H9 (cell line): ENCODE data around the gene SLC1A1. TPM values are rescaled to one million over a fixed set of nuclear protein-coding genes. Genes with fewer than 3 reads are reported as not detected.

Experiments
- DNase-seq: peaks from one replicate; pipeline ENCODE4 v3.0.0-alpha.2; 2017
- H2AFZ ChIP-seq: one replicate; pipeline ENCODE4 v1.6.1; 2013; ENCODE audit warnings: mild to moderate bottlenecking, low read length, control low read depth, moderate library complexity
- H2AK5ac ChIP-seq: 2 replicates; pipeline ENCODE4 v1.6.1; 2013; ENCODE audit warnings: low read length, control low read depth, mixed read lengths; ENCODE audit not compliant: insufficient read length
- H2BK120ac ChIP-seq: one replicate; pipeline ENCODE4 v1.6.1; 2013; ENCODE audit warnings: low read depth, mild to moderate bottlenecking, low read length, control low read depth, inconsistent platforms; ENCODE audit not compliant: poor library complexity, severe bottlenecking
- H2BK12ac ChIP-seq: 2 replicates; pipeline ENCODE4 v1.6.1; 2013; ENCODE audit warnings: low read length, control low read depth, mixed read lengths, low read depth; ENCODE audit not compliant: insufficient read length
- H2BK15ac ChIP-seq: 2 replicates; pipeline ENCODE4 v1.6.1; 2013; ENCODE audit warnings: low read depth, low read length, control low read depth
- H2BK20ac ChIP-seq: one replicate; pipeline ENCODE4 v1.6.1; 2013; ENCODE audit warnings: low read depth, mild to moderate bottlenecking, low read length, control low read depth, inconsistent platforms; ENCODE audit not compliant: poor library complexity, severe bottlenecking
- H2BK5ac ChIP-seq: 2 replicates; pipeline ENCODE4 v1.6.1; 2013; ENCODE audit warnings: low read length, control low read depth, mixed read lengths; ENCODE audit not compliant: insufficient read length
- H3K14ac ChIP-seq: 2 replicates; pipeline ENCODE4 v1.6.1; 2013; ENCODE audit warnings: low read length, control low read depth; ENCODE audit not compliant: insufficient read depth
- H3K18ac ChIP-seq: 2 replicates; pipeline ENCODE4 v1.6.1; 2013; ENCODE audit warnings: low read depth, mild to moderate bottlenecking, mixed read lengths, low read length, control low read depth; ENCODE audit not compliant: insufficient read length
- H3K23ac ChIP-seq: 2 replicates; pipeline ENCODE4 v1.6.1; 2013; ENCODE audit warnings: low read length, control low read depth, mixed read lengths, low read depth; ENCODE audit not compliant: insufficient read length
- H3K23me2 ChIP-seq: 2 replicates; pipeline ENCODE4 v1.6.1; 2013; ENCODE audit warnings: low read depth, mild to moderate bottlenecking, mixed read lengths, low read length, control low read depth; ENCODE audit not compliant: insufficient read length, poor library complexity, severe bottlenecking
- H3K27ac ChIP-seq: 2 replicates; pipeline ENCODE4 v1.5.1; 2013; ENCODE audit warnings: low read length, control low read depth, mixed read lengths, low read depth; ENCODE audit not compliant: insufficient read length
- H3K27me3 ChIP-seq: 2 replicates; pipeline ENCODE4 v1.6.1; 2013; ENCODE audit warnings: low read length, control low read depth, inconsistent platforms; ENCODE audit not compliant: insufficient read depth
- H3K4ac ChIP-seq: 2 replicates; pipeline ENCODE4 v1.6.1; 2013; ENCODE audit warnings: low read depth, mild to moderate bottlenecking, control low read depth, inconsistent platforms, low read length, moderate library complexity
- H3K4me1 ChIP-seq: 2 replicates; pipeline ENCODE4 v1.6.1; 2013; ENCODE audit warnings: low read length, control low read depth, inconsistent platforms; ENCODE audit not compliant: insufficient read depth
- H3K4me2 ChIP-seq: 2 replicates; pipeline ENCODE4 v1.6.1; 2013; ENCODE audit warnings: low read length, control low read depth, mixed read lengths; ENCODE audit not compliant: insufficient read length, insufficient read depth
- H3K56ac ChIP-seq: 2 replicates; pipeline ENCODE4 v1.6.1; 2013; ENCODE audit warnings: low read depth, mild to moderate bottlenecking, mixed read lengths, low read length, control low read depth; ENCODE audit not compliant: insufficient read length
- H3K79me1 ChIP-seq: 2 replicates; pipeline ENCODE4 v1.6.1; 2013; ENCODE audit warnings: low read depth, mild to moderate bottlenecking, moderate library complexity, low read length, control low read depth, inconsistent platforms; ENCODE audit not compliant: insufficient read depth, poor library complexity, severe bottlenecking
- H3K79me2 ChIP-seq: 2 replicates; pipeline ENCODE4 v1.6.1; 2013; ENCODE audit warnings: low read length, control low read depth, inconsistent platforms; ENCODE audit not compliant: insufficient read depth
- H3K9ac ChIP-seq: 2 replicates; pipeline ENCODE4 v1.6.1; 2013; ENCODE audit warnings: low read length, control low read depth, mixed read lengths; ENCODE audit not compliant: insufficient read length; ENCODE audit errors: extremely low read depth
- H3K9me3 ChIP-seq: one replicate; pipeline ENCODE4 v1.6.1; 2013; ENCODE audit warnings: low read depth, low read length, inconsistent platforms; ENCODE audit not compliant: control insufficient read depth
- H3T11ph ChIP-seq: one replicate; pipeline ENCODE4 v1.6.1; 2013; ENCODE audit warnings: mild to moderate bottlenecking, low read length, control low read depth, inconsistent platforms
- H4K20me1 ChIP-seq: one replicate; pipeline ENCODE4 v1.6.1; 2013; ENCODE audit not compliant: control insufficient read depth, insufficient read length, insufficient read depth
- H4K5ac ChIP-seq: 2 replicates; pipeline ENCODE4 v1.6.1; 2013; ENCODE audit warnings: low read depth, mild to moderate bottlenecking, mixed read lengths, low read length, control low read depth; ENCODE audit not compliant: insufficient read length
- H4K8ac ChIP-seq: replicated peaks from 2 replicates; pipeline ENCODE4 v1.6.1; 2013; ENCODE audit warnings: low read length, control low read depth, mixed read lengths, low read depth; ENCODE audit not compliant: insufficient read length
- H4K91ac ChIP-seq: 2 replicates; pipeline ENCODE4 v1.6.1; 2013; ENCODE audit warnings: low read depth, mild to moderate bottlenecking, moderate library complexity, mixed read lengths, low read length, control low read depth; ENCODE audit not compliant: insufficient read length
- H3K27ac Mint-ChIP-seq, 3 experiments: 2 replicates in 2 of 3; 3 replicates in 1 of 3; pipeline ENCODE4 v1.8.0; 2020 to 2021; ENCODE audit warnings: mixed read lengths in 3 of 3, mild to moderate bottlenecking in 1 of 3, moderate library complexity in 1 of 3
- H3K27me3 Mint-ChIP-seq: 2 replicates; pipeline ENCODE4 v1.8.0; 2021; ENCODE audit warnings: low read depth, mild to moderate bottlenecking, moderate library complexity, mixed read lengths
- H3K36me3 Mint-ChIP-seq, 3 experiments: 2 replicates in 2 of 3; 3 replicates in 1 of 3; pipeline ENCODE4 v1.8.0; 2020 to 2021; ENCODE audit warnings: low read depth in 3 of 3, mixed read lengths in 3 of 3; ENCODE audit not compliant: insufficient read depth in 1 of 3
- H3K4me1 Mint-ChIP-seq, 2 experiments: 2 replicates each; pipeline ENCODE4 v1.8.0; 2020; ENCODE audit warnings: mixed read lengths in 2 of 2
- H3K4me3 Mint-ChIP-seq, 2 experiments: 2 replicates in 1 of 2; 3 replicates in 1 of 2; pipeline ENCODE4 v1.8.0; 2020 to 2021; ENCODE audit warnings: mild to moderate bottlenecking in 2 of 2, mixed read lengths in 2 of 2, moderate library complexity in 1 of 2
- H3K9me3 Mint-ChIP-seq, 2 experiments: 2 replicates in 1 of 2; 3 replicates in 1 of 2; pipeline ENCODE4 v1.8.0; 2020; ENCODE audit warnings: mild to moderate bottlenecking in 2 of 2, mixed read lengths in 2 of 2, moderate library complexity in 1 of 2
- WGBS: extraction: QIAGEN DNeasy Blood & Tissue Kit; methylation state at CpG from one replicate; pipeline ENCODE4 v1.1.7; 2013; ENCODE audit warnings: missing lambda C conversion rate, low lambda C conversion rate, mixed read lengths; ENCODE audit not compliant: insufficient read length; ENCODE audit errors: extremely low coverage; 5-methylcytosine and 5-hydroxymethylcytosine counted together
- total RNA-seq: library from RNA; stranded (reverse); gene quantifications from 2 replicates; pipeline ENCODE4 v1.2.1, GENCODE V29; 2021
- TF ChIP-seq, protein P1 (sequence below): fragments of 200-600 bp; sonication (generic); conservative IDR thresholded peaks from 3 replicates; pipeline ENCODE4 v1.8.0; 2021; ENCODE audit warnings: antibody characterized with exemption, mild to moderate bottlenecking

Gene SLC1A1
- total RNA-seq, 1 experiment from 2014 or later: 4.7 TPM

DNA sequence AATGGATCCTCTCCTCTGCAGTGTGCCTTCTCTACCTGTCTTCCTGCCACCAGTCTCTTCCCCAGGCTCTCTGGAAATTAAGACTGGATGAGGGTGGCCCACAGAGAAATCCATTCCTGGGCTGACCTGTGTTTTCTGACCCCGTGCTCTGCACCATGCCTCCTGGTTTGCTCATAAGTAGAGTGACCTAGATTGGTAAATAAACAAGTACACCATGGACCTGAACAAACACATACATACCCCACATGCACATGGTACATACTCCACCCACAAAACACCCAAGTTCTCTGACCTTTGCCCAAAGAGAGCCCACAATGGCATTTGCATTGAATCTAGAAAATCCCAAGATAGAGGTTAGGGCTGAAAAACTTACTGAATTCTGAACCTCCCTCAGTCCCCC, 94.4 kb downstream of the SLC1A1 start:
- Histone ChIP-seq H2AK5ac (no peak overlapping the region), H4K91ac (no peak overlapping the region), H3K79me2 (no peaks in the 10 kb centered on the region), H3T11ph (no peak overlapping the region), H2BK120ac (no peak overlapping the region), H4K20me1 (no peaks in the 10 kb centered on the region), H2BK5ac (no peak overlapping the region), H3K23me2 (no peaks in the 10 kb centered on the region), H3K9ac (no peak overlapping the region), H4K5ac (no peak overlapping the region), H3K27me3 (no peaks in the 10 kb centered on the region), H4K8ac (no peak overlapping the region), H3K23ac (no peak overlapping the region), H2BK12ac (no peak overlapping the region), H3K27ac (no peak overlapping the region), H2BK15ac (no peak overlapping the region), H3K18ac (no peak overlapping the region), H3K9me3 (no peaks in the 10 kb centered on the region), H3K4ac (no peak overlapping the region), H3K14ac (no peak overlapping the region), H3K4me1 (no peaks in the 10 kb centered on the region; the same call in 1 of the 2 replicates), H2BK20ac (no peak overlapping the region), H3K79me1 (no peaks in the 10 kb centered on the region), H3K56ac (no peak overlapping the region), H2AFZ (no peak overlapping the region), H3K4me2 (no peak overlapping the region)
- Mint-ChIP-seq H3K27ac (0 out of 7 replicates have a peak overlapping the region, but pooled peaks of 1 of the 3 experiments have one; percentile 70), H3K36me3 (peaks cover 0 to 2% (median 0%) of the 10 kb centered on the region in 3 experiments; a peak in 1 of 7 replicates), H3K4me3 (no peak overlapping the region), H3K4me1 (peaks cover 0 to 5% of the 10 kb centered on the region in 2 experiments; a peak in 2 of 4 replicates), H3K9me3 (no peaks in the 10 kb centered on the region), H3K27me3 (no peaks in the 10 kb centered on the region)
- TF ChIP-seq, protein P1, sequence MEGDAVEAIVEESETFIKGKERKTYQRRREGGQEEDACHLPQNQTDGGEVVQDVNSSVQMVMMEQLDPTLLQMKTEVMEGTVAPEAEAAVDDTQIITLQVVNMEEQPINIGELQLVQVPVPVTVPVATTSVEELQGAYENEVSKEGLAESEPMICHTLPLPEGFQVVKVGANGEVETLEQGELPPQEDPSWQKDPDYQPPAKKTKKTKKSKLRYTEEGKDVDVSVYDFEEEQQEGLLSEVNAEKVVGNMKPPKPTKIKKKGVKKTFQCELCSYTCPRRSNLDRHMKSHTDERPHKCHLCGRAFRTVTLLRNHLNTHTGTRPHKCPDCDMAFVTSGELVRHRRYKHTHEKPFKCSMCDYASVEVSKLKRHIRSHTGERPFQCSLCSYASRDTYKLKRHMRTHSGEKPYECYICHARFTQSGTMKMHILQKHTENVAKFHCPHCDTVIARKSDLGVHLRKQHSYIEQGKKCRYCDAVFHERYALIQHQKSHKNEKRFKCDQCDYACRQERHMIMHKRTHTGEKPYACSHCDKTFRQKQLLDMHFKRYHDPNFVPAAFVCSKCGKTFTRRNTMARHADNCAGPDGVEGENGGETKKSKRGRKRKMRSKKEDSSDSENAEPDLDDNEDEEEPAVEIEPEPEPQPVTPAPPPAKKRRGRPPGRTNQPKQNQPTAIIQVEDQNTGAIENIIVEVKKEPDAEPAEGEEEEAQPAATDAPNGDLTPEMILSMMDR: no peak
- WGBS: no CpG with 5 or more reads among the region's 1 CpG
- DNase-seq: no peak
